SIG-M5 treated with dmso at 0.1 percent for 504 hours (cell line): ENCODE data around the gene FAS.

Experiments used
- DNase-seq: peaks from one replicate; lab custom pipeline; 2025; ENCODE audit not compliant: unreplicated experiment; lab: John Stamatoyannopoulos, UW

The FAS gene

GRCh38 chr10:89032141-89032891 is 41.7 kb downstream of the FAS start:
- no peak for DNase-seq

DNA sequence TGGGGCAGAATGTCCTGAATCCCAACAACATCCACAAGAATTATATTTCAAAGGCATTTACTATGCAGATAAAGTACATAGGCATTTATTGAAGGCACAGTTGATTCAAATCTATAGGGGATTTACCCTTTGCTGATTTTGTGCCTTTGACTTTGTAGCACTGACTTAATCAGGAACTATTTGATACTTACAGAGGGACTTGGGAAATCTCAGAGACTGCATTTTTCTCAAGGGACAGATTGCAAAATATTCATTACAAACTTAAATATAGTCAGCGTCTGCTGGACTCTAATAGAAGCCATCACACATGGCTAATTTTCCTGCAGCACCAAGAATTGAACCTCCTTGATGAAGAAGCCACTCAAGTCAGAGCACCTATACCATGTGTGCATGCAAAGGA is 44.9 kb downstream of the FAS start:
- no peak for DNase-seq

DNA sequence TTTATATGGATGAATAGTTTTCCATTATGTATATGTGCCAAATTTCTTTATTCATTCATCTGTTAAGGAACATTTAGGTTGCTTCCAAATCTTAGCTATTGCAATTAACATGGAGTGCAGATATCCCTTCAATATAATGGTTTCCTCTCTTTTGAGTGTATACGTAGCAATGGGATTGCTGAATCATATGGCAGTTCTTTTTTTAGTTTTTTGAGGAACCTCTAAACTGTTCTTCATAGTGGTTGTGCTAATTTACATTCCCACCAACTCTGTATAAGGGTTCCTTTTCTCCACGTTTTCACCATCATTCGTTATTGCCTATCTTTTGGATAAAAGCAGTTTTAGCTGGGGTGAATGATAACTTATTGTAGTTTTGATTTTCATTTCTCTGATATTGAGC is 46.5 kb downstream of the FAS start:
- peak; percentile 20 for DNase-seq

GRCh38 chr10:89042562-89042961 is 52.0 kb downstream of the FAS start:
- DNase-seq, result no peak

DNA sequence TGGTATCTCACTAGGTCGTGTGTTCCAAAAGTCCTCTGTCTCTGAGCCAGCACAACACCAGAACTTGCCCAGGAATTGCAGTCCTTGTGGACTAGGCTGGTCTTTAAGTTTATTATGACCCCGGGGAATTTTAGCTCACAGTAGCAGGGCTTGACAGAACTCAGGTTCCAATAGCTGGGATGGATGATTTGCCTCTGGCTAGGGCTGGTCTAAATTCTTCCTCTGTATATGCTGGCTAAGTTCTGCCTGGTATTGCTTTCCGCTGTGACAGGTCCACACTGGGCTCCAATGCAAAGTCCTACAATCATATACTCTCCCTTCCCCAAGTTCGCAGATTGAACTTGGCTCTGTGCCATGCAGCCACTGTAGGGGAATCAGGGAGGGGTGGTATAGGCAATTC is 52.5 kb downstream of the FAS start:
- no peak for DNase-seq

DNA sequence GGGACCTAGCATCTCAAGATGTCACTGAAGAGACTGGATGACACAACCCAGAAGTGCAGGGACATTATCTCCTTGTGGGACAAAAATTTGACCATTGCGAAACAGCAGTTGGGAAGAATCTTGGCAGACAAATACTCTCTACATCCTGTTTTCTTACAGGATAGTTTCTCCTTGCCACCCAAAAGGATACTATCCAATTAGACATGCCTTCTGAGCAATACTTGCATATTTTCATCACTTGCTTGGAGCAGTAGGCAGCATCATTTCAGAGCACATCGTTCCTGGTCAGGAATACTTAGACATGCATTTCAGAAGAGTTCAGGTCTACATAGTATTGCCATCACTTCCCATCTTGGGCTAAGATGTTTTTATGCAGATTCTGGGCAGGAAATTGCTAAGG is 56.8 kb downstream of the FAS start:
- DNase-seq, result no peak

- no peak for DNase-seq
Observed at GRCh38 chr10:89051593-89051992, 61.0 kb downstream of the FAS start.

- no peak for DNase-seq
Observed at GRCh38 chr10:89053555-89053954, 63.0 kb downstream of the FAS start.

- DNase-seq, result no peak
Observed at GRCh38 chr10:89055159-89055558, 64.6 kb downstream of the FAS start.

DNA sequence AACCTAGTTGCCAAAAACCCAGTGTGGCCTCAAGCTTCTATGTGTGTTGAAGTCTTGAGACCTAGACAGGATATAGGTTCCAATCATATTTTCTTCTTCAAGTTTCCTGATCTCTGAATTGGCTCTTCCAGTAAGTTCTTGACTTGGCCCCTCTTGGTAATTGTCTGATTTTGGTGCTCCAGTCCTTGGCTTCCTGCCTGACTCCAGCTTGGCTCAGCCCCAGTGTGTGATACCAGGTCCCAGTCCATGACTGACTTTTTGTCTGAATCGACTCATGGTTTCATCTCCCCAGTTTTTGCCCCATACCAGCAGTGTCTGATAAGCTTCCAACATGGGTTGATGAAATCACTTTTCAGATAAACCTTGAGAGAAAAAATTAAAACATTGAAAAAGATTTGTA is 72.3 kb downstream of the FAS start:
- DNase-seq, result no peak

DNA sequence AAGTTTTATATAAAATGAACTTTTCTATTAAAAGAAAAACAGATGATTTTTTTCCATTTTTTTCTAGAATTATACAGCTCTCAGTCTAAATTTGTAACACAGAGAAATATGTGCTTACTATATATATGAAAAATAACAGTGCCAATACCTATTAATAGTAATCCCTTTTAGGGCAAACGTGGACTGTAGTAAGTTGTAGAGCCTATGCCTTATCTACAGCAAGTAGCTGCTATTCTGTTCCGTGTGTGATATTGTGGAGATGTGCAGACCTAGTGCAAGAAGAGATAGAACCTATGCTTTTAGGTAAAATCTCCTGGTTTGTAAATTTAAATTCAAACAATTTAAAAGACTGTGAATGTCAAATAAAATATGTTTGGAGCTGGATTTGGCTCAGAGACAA is 72.9 kb downstream of the FAS start:
- DNase-seq, result no peak

GRCh38 chr10:89064748-89065147 is 74.2 kb downstream of the FAS start:
- DNase-seq, result no peak
